ENCODE measurements around the gene MPZL2. TPM values are rescaled to one million over a fixed set of nuclear protein-coding genes. Genes with fewer than 3 reads are reported as not detected.

Gene MPZL2
- total and polyA plus RNA-seq, 9 of the 15 experiments (the other 6 are each of a cell fraction or from before 2014, with no cell fraction given): 0.09 to 0.28 (median 0.18) TPM; not detected in 2

DNA sequence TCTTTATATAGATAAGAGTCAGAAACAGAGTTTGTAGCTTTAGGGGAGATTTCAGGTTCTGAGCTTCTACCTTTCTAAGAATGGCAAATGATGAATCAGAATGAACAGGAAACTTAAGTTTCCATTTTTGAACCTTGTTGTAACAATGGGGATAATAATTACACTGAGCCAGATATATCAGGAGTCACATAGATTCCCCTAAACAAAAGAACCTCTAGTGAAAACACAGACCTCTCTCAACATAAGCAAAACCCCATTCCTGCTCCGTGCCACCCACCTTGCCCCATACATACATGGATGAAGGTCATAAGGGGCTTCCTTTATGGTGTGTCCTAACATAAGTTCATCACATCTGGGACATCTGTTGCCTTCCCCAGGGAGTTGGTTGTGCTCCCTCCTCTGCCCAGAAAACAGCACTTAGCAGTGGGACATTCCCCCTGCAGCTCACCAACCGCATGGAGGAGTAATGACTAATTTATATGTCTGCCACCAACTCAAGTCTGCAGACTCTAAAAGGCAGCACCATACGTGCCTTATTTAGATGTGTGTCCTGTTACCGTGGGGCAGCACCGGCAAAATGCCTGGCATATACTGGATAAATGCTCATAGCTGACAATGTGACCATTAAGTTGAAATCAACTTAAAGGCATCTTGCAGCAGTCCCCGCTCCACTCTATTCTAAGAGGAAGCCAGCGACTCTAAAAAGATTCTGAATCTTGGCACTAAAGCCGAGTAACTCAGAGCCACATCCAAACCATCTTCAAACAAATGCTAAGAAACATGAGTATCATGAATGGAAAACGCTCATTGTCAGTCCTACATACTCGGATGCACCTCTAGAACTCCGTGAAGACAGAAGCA, 47.2 kb downstream of the MPZL2 start:
- Histone ChIP-seq H3K27me3 (ENCODE audit: control insufficient read depth in 2 of 2, insufficient read depth in 2 of 2, low read length in 2 of 2) (peaks cover 10 to 34% of the 10 kb centered on the region in 2 experiments), H3K9me3 (replicated peaks; ENCODE audit: control insufficient read depth, insufficient read depth, low read depth, low read length) (no peaks in the 10 kb centered on the region), H3K79me2 (ENCODE audit: control insufficient read depth, insufficient read depth, low read length) (no peaks in the 10 kb centered on the region), H3K9me1 (ENCODE audit: control insufficient read depth, insufficient read depth, low read length) (no peaks in the 10 kb centered on the region), H3K4me1 (replicated peaks in 1 of 2; ENCODE audit: control insufficient read depth in 2 of 2, insufficient read depth in 2 of 2, low read length in 2 of 2) (peaks cover 0 to 5% of the 10 kb centered on the region in 2 experiments; a peak in 2 of 5 replicates), H4K20me1 (replicated peaks; ENCODE audit: control insufficient read depth, insufficient read depth, low read length) (no peaks in the 10 kb centered on the region), H3K4me3 (no peak overlapping the region), H3K27ac (ENCODE audit: extremely low read depth, low read depth, low read length) (no peak overlapping the region), H3K36me3 (ENCODE audit: control insufficient read depth, insufficient read depth, low read length) (no peaks in the 10 kb centered on the region), H3K9ac (ENCODE audit: insufficient read depth in 1 of 2, low read depth in 2 of 2, low read length in 2 of 2) (no peak overlapping the region), H2AFZ (ENCODE audit: low read depth, low read length) (no peak overlapping the region), H3K4me2 (ENCODE audit: insufficient read depth, low read length) (no peak overlapping the region)
- DNase-seq (ENCODE audit: extremely low read depth in 1 of 4, low spot score in 3 of 4): no peak
- BruUV-seq (replicated peaks): no TSS peak
- TF ChIP-seq ZNF354B (CRISPR knock-in tag; IDR thresholded peaks at IDR 0.05) (no peak), NR2C2 (CRISPR knock-in tag; IDR thresholded peaks at IDR 0.05) (no peak), NR2C2 (tag; IDR thresholded peaks at IDR 0.05) (no peak), TCF3 (CRISPR knock-in tag; IDR thresholded peaks at IDR 0.05) (no peak), PHB (CRISPR knock-in tag; IDR thresholded peaks at IDR 0.05) (no peak), WHSC1 (IDR thresholded peaks at IDR 0.05; ENCODE audit: low read length) (no peak), CHD4 (IDR thresholded peaks at IDR 0.05; ENCODE audit: insufficient read depth, insufficient replicate concordance, low read depth, low read length, poor library complexity, severe bottlenecking) (no peak), DDX20 (tag; IDR thresholded peaks at IDR 0.05; ENCODE audit: low read depth) (no peak), PHF20 (IDR thresholded peaks at IDR 0.05; ENCODE audit: partially characterized antibody) (no peak)
- ChIA-PET POLR2A (no interaction called here), CTCF (ENCODE audit: low intra/inter-chr PET ratio) (no interaction called here)
- 12% methylated on average over 11 of the region's 11 CpGs for WGBS (ENCODE audit: insufficient coverage, low coverage, missing lambda C conversion rate)
- FAIRE-seq: no peak
- intact Hi-C loops (cut with micrococcal nuclease): no loop called here
- in situ Hi-C loops (cut with MboI): no loop called here
- no peak for ATAC-seq

All from K562 (cell line).